Psoas muscle (tissue), 8 donors: Measurements from ENCODE around the gene INO80B. TPM values are rescaled to one million over a fixed set of nuclear protein-coding genes. Genes with fewer than 3 reads are reported as not detected.

Experiments
- ATAC-seq, 4 donors: fragments of 200-7000 bp; cut with Tn5 transposase; one replicate each; pipeline ENCODE4 v1.9.1; 2020; ENCODE audit warnings: moderate library complexity in 3 of 4, mild to moderate bottlenecking in 2 of 4
- DNase-seq, 2 donors: peaks; one replicate each; pipeline ENCODE4 v3.0.0-alpha.2; 2020
- H3K27ac ChIP-seq: fragments of 200-600 bp; one replicate; pipeline ENCODE4 v1.8.0; 2022
- H3K27me3 ChIP-seq, 3 donors: fragments of 200-600 bp in 1 of 3; one replicate each; pipeline versions ENCODE4 v1.6.1 to v1.8.0; 2013 to 2022; ENCODE audit warnings: low read length in 2 of 3, mild to moderate bottlenecking in 2 of 3, moderate library complexity in 1 of 3; ENCODE audit not compliant: insufficient read depth in 3 of 3
- H3K36me3 ChIP-seq, 2 donors: fragments of 200-600 bp in 1 of 2; one replicate each; pipeline versions ENCODE4 v1.6.1 to v1.8.0; 2013 to 2022; ENCODE audit warnings: low read depth in 1 of 2, mild to moderate bottlenecking in 1 of 2, moderate library complexity in 1 of 2; ENCODE audit not compliant: insufficient read depth in 1 of 2
- H3K4me1 ChIP-seq: fragments of 200-600 bp; one replicate; pipeline ENCODE4 v1.8.0; 2022
- H3K4me3 ChIP-seq: fragments of 200-600 bp; one replicate; pipeline ENCODE4 v1.8.0; 2022; ENCODE audit warnings: mild to moderate bottlenecking
- H3K9me3 ChIP-seq: fragments of 200-600 bp; one replicate; pipeline ENCODE4 v1.8.0; 2022
- WGBS, 3 donors: extraction: QIAGEN DNeasy Blood & Tissue Kit; methylation state at CpG; one replicate each; pipeline versions ENCODE4 v1.1.6 to v1.1.7; 2013; 5-methylcytosine and 5-hydroxymethylcytosine counted together
- intact Hi-C, 2 donors: fragments of 100-400 bp; cut with DNase I; formaldehyde crosslinking; loops; one replicate each; pipeline versions ENCODE4 v1.11.0 to v1.14.2; 2022
- polyA plus RNA-seq, 3 donors: library from polyadenylated mRNA; stranded (reverse); fragments of 200-250 nt; gene quantifications; one replicate each; pipeline ENCODE4 v1.2.3, GENCODE V29; 2013
- total RNA-seq, 4 donors: library from RNA; stranded (reverse); fragmentation: NEBNext Ultra II Directional in 2 of 4; extraction: Animal tissue kit (Norgen Biotek cat#: 25700) in 2 of 4; gene quantifications; one replicate each; pipeline versions ENCODE4 v1.2.1 to v1.2.4, GENCODE V29; 2021 to 2023
- TF ChIP-seq, protein P1 (sequence below): fragments of 200-600 bp; IDR thresholded peaks from one replicate; pipeline ENCODE4 v1.8.0; 2022; ENCODE audit warnings: antibody characterized with exemption
- donor health status: healthy with polysubstance abuse.
- donor health status: DM: no; HTN: no; CAD: no; lungs with moderate emphysema.
- donor health status: Bipolar disorder and iron deficiency.
- donor health status: healthy.
- donor health status: DM: yes; HTN: yes; CAD: no.
- donor health status: DM: no; HTN: no; CAD: no.
- donor health status: DM: no; HTN: no; CAD: no.
- donor health status: DM: yes; HTN: yes; CAD: no.

The INO80B gene
- total and polyA plus RNA-seq, 7 donors, result 23.6 to 61.1 (median 31.8) TPM

DNA sequence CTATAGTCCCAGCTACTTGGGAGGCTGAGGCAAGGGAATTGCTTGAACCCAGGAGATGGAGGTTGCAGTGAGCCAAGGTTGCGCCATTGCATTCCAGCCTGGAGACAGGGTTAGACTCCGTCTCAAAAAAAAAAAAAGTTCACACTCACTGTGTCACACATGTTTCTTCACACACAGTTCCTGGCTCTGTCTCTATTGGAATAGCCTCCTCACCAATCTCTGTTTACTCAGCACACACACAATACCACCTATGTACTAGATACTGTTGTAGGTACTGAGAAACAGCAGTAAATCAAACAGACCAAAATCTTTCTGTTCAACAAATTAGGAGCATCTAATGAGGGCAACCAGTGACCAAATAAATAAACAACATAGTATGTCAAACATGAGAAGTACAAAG is 31.3 kb downstream of the INO80B start:
- intact Hi-C loops, result no loop called here
- WGBS, 3 donors, result 90 to 93% (median 92%) methylated on average over 2 of the region's 2 CpGs

DNA sequence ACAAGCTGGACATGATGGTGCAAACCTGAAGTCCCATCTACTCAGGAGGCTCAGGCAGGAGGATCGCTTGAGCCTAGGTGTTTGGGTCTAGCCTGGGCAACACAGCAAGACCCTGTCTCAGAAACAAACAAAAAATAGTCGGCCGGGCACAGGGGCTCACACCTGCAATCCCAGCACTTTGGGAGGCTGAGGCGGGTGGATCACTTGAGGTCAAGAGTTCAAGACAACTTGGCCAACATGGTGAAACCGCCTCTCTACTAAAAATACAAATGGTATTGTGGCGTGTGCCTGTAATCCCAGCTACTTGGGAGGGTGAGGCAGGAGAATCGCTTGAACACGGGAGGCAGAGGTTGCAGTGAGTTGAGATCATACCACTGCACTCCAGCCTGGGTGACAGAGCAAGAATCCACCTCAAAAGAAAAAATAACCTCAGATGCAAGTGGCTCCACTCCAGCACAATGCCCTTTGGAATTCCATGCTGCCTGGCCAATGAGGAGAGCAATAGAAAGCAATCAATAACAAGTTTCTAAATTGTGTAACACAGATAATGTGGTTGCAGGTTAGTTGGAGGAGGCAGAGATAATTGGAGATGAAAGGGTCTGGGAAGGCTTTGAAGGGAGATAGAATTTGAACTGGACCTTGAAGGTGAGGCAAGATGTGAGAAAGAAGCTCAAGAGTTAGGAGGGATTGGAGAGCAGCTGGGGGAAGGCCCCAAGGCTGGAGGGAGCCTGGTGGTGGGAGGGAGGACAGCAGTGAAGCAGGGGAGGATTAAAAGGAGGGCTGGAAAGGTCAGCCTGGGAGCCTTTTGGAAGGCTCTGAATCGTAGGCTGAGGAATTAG is 34.0 kb downstream of the INO80B start:
- TF ChIP-seq, protein P1, sequence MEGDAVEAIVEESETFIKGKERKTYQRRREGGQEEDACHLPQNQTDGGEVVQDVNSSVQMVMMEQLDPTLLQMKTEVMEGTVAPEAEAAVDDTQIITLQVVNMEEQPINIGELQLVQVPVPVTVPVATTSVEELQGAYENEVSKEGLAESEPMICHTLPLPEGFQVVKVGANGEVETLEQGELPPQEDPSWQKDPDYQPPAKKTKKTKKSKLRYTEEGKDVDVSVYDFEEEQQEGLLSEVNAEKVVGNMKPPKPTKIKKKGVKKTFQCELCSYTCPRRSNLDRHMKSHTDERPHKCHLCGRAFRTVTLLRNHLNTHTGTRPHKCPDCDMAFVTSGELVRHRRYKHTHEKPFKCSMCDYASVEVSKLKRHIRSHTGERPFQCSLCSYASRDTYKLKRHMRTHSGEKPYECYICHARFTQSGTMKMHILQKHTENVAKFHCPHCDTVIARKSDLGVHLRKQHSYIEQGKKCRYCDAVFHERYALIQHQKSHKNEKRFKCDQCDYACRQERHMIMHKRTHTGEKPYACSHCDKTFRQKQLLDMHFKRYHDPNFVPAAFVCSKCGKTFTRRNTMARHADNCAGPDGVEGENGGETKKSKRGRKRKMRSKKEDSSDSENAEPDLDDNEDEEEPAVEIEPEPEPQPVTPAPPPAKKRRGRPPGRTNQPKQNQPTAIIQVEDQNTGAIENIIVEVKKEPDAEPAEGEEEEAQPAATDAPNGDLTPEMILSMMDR, result no peak
- Histone ChIP-seq H3K4me1 (peaks cover 3% of the 10 kb centered on the region), H3K9me3 (no peaks in the 10 kb centered on the region), H3K27me3 (no peaks in the 10 kb centered on the region), H3K4me3 (no peak overlapping the region), H3K27ac (no peak overlapping the region), H3K36me3 (peaks cover 9 to 85% of the 10 kb centered on the region in 2 donors)
- ATAC-seq, result no peak
- intact Hi-C loops, result no loop called here
- DNase-seq, result no peak
- 88 to 93% (median 91%) methylated on average over 9 of the region's 9 CpGs for WGBS, 3 donors

More for the DNA sequence above, 31.3 kb downstream of the INO80B start:
- no peak for ATAC-seq
- TF ChIP-seq, protein P1, result no peak
- H3K9me3 ChIP-seq, result no peaks in the 10 kb centered on the region
- no peak for DNase-seq
- no peak overlapping the region for H3K4me3 ChIP-seq
- H3K27ac ChIP-seq, result no peak overlapping the region
- no peaks in the 10 kb centered on the region for H3K27me3 ChIP-seq
- peaks cover 16% of the 10 kb centered on the region for H3K4me1 ChIP-seq
- H3K36me3 ChIP-seq, result peaks cover 4 to 57% of the 10 kb centered on the region in 2 donors

DNA sequence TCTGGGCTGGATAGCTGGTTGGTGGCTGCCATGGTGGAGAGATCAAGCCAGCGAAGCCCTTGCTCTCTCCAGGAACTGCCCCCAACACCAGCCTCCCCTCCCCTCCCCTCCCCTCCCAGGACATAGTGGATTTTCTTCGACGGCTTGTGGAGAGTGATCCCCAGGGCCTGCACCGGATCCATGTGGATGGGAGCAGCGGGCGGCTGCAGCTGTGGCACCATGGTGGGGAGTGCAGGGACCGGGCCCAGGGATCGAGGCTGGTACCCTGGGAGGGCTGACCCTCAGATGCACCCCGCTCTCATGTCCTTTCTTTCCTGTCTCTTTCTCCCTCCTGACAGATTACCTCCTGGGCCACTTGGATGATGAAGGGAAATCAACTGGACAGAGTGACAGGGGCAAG is 35.0 kb downstream of the INO80B start:
- no peak for DNase-seq
- H3K27ac ChIP-seq, result no peak overlapping the region
- intact Hi-C loops, result no loop called here
- TF ChIP-seq, protein P1, result no peak
- H3K36me3 ChIP-seq, result peaks cover 12 to 91% of the 10 kb centered on the region in 2 donors
- no peak for ATAC-seq
- no peaks in the 10 kb centered on the region for H3K27me3 ChIP-seq
- no peaks in the 10 kb centered on the region for H3K9me3 ChIP-seq
- WGBS, 3 donors, result 88 to 89% (median 89%) methylated on average over 9 of the region's 9 CpGs
- H3K4me1 ChIP-seq, result no peaks in the 10 kb centered on the region
- H3K4me3 ChIP-seq, result no peak overlapping the region

DNA sequence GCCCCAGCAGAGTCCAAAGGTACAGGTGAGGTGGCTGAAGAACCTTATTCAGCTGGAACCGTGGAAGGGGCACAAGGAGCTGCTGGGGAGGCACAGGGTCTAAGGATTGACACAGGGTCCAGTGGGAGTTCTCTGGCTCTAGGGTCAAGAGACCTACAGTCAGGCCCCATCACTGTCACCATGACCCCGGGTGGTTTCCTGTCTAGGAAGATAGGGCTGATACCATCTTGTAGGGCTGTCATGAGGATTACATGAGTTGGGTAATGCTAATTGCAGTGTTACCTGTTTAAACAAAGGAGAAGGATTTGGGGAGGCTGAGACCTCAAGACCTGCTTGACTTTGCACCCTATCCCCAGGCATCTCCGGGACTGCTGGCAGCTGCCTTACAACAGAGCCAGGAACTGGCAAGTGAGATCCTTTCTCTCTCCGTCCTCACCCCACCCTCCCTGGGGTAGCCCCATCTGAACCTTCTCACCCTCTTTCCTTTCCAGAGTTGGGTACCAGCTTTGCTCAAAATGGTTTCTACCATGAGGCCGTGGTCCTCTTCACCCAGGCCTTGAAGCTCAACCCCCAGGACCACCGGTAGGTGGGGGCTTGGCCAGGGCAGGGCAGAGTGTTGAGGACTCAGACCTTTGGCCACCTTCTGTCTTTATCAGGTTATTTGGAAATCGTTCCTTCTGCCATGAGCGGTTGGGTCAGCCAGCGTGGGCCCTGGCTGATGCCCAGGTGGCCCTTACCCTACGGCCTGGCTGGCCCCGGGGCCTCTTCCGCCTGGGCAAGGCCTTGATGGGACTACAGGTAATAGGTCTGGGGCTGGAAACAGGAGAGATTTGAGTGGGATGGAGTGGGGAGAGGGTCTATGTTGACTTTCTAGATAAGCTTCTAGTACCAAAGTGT is 37.0 kb downstream of the INO80B start:
- H3K36me3 ChIP-seq, result peaks cover 12 to 72% of the 10 kb centered on the region in 2 donors
- H3K9me3 ChIP-seq, result no peaks in the 10 kb centered on the region
- no peak overlapping the region for H3K4me3 ChIP-seq
- no peak for DNase-seq
- H3K4me1 ChIP-seq, result no peaks in the 10 kb centered on the region
- peaks cover 0 to 3% (median 2%) of the 10 kb centered on the region in 3 donors for H3K27me3 ChIP-seq
- no peak for ATAC-seq
- intact Hi-C loops, result no loop called here
- TF ChIP-seq, protein P1, result no peak
- H3K27ac ChIP-seq, result no peak overlapping the region
- WGBS, 3 donors, result 92 to 94% (median 92%) methylated on average over 12 of the region's 12 CpGs
